ENCODE results near the gene TNFAIP8. TPM values are rescaled to one million over a fixed set of nuclear protein-coding genes. Genes with fewer than 3 reads are reported as not detected.

Gene TNFAIP8
- total and polyA plus RNA-seq, 9 of the 15 experiments (the other 6 are each of a cell fraction or from before 2014, with no cell fraction given), result 29.9 to 52.2 (median 44.8) TPM

DNA sequence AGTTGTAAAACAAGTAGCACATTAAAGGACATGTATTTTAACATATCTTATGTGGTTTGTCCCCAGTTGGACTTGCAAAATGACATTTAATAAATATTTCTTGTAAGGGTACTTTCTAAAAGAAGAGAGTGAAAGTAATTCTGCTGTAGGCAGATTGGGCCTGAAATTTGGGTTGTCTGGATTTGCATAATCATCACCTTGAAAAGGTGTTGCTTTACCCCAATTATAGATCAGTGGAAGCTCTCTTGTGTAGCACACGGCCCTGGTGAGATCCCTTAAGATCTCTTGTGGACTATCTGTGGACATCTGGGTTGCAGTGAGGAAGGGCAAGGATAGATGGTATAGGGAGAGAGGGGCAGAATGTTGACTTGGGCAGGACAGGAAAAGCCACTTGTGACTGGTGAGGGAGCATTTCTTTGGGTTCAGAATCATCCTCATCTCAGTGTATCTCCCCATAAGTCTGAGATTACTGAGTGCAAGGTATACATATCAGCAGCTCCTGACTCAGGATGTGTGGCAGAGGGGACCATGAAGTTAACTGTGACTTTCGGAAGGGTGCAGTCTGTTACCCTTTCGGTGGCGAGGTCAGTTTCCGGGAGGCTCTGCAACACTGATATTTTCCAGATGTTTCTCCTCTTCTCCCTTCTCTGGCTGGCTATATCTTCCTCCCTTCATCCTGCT lies 2.0 kb upstream of the TNFAIP8 start:
- no peak overlapping the region for H2AFZ ChIP-seq (ENCODE audit: low read depth, low read length)
- peaks cover 43% of the 10 kb centered on the region; the same call in 2 of the 3 replicates for H3K79me2 ChIP-seq (ENCODE audit: control insufficient read depth, insufficient read depth, low read length)
- H3K4me2 ChIP-seq (ENCODE audit: insufficient read depth, low read length), result no peak overlapping the region
- WGBS (ENCODE audit: insufficient coverage, low coverage, missing lambda C conversion rate), result 86% methylated on average over 5 of the region's 5 CpGs
- H3K9ac ChIP-seq (ENCODE audit: insufficient read depth in 1 of 2, low read depth in 2 of 2, low read length in 2 of 2), result no peak overlapping the region
- H3K9me3 ChIP-seq (replicated peaks; ENCODE audit: control insufficient read depth, insufficient read depth, low read depth, low read length), result no peaks in the 10 kb centered on the region
- in situ Hi-C loops (cut with MboI) (no loop called here), intact Hi-C loops (cut with micrococcal nuclease) (no loop called here)
- H3K9me1 ChIP-seq (ENCODE audit: control insufficient read depth, insufficient read depth, low read length), result no peaks in the 10 kb centered on the region
- ChIA-PET CTCF (ENCODE audit: low intra/inter-chr PET ratio) (no interaction called here), POLR2A (interaction anchor here (0.5 to 0.6 kb wide), 2 partner anchors 15 to 33 kb away, joined by 3 to 5 read pairs; no protein-coding TSS in a partner anchor)
- H3K27me3 ChIP-seq (ENCODE audit: control insufficient read depth in 2 of 2, insufficient read depth in 2 of 2, low read length in 2 of 2), result no peaks in the 10 kb centered on the region
- no peaks in the 10 kb centered on the region; the same call in 2 of the 3 replicates for H3K36me3 ChIP-seq (ENCODE audit: control insufficient read depth, insufficient read depth, low read length)
- H3K4me3 ChIP-seq, result no peak overlapping the region
- no peaks in the 10 kb centered on the region for H4K20me1 ChIP-seq (replicated peaks; ENCODE audit: control insufficient read depth, insufficient read depth, low read length)
- H3K4me1 ChIP-seq (replicated peaks in 1 of 2; ENCODE audit: control insufficient read depth in 2 of 2, insufficient read depth in 2 of 2, low read length in 2 of 2), result peaks cover 0 to 22% of the 10 kb centered on the region in 2 experiments; a peak in 4 of 5 replicates
- no peak for FAIRE-seq
- DNase-seq (ENCODE audit: extremely low read depth in 1 of 4, low spot score in 3 of 4), result no peak
- H3K27ac ChIP-seq (ENCODE audit: extremely low read depth, low read depth, low read length), result no peak overlapping the region
- no TSS peak for BruUV-seq (replicated peaks)
- ATAC-seq, result no peak
- TF ChIP-seq, protein P1, sequence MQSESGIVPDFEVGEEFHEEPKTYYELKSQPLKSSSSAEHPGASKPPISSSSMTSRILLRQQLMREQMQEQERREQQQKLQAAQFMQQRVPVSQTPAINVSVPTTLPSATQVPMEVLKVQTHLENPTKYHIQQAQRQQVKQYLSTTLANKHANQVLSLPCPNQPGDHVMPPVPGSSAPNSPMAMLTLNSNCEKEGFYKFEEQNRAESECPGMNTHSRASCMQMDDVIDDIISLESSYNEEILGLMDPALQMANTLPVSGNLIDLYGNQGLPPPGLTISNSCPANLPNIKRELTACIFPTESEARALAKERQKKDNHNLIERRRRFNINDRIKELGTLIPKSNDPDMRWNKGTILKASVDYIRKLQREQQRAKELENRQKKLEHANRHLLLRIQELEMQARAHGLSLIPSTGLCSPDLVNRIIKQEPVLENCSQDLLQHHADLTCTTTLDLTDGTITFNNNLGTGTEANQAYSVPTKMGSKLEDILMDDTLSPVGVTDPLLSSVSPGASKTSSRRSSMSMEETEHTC (IDR thresholded peaks at IDR 0.05), result no peak
- TF ChIP-seq RBM25 (IDR thresholded peaks at IDR 0.05; ENCODE audit: low read depth, low read length, severe bottlenecking) (no peak), ILF3 (IDR thresholded peaks at IDR 0.05; ENCODE audit: borderline replicate concordance) (no peak), GATAD2A (IDR thresholded peaks at IDR 0.05) (no peak), SAFB (IDR thresholded peaks at IDR 0.05; ENCODE audit: borderline replicate concordance, low read depth, low read length) (no peak), ZKSCAN3 (CRISPR knock-in tag; IDR thresholded peaks at IDR 0.05) (no peak), TCF7 (IDR thresholded peaks at IDR 0.05; ENCODE audit: borderline replicate concordance) (no peak), ZNF324 (CRISPR knock-in tag; IDR thresholded peaks at IDR 0.05) (no peak), XRCC3 (IDR thresholded peaks at IDR 0.05) (no peak), TEAD4 (IDR thresholded peaks at IDR 0.05; ENCODE audit: low read length) (no peak), TEAD4 (CRISPR knock-in tag; IDR thresholded peaks at IDR 0.05; ENCODE audit: borderline replicate concordance) (no peak)
- TF ChIP-seq, protein P2, sequence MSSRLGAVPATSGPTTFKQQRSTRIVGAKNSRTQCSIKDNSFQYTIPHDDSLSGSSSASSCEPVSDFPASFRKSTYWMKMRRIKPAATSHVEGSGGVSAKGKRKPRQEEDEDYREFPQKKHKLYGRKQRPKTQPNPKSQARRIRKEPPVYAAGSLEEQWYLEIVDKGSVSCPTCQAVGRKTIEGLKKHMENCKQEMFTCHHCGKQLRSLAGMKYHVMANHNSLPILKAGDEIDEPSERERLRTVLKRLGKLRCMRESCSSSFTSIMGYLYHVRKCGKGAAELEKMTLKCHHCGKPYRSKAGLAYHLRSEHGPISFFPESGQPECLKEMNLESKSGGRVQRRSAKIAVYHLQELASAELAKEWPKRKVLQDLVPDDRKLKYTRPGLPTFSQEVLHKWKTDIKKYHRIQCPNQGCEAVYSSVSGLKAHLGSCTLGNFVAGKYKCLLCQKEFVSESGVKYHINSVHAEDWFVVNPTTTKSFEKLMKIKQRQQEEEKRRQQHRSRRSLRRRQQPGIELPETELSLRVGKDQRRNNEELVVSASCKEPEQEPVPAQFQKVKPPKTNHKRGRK (tag; IDR thresholded peaks at IDR 0.05), result no peak
- TF ChIP-seq, protein P3, sequence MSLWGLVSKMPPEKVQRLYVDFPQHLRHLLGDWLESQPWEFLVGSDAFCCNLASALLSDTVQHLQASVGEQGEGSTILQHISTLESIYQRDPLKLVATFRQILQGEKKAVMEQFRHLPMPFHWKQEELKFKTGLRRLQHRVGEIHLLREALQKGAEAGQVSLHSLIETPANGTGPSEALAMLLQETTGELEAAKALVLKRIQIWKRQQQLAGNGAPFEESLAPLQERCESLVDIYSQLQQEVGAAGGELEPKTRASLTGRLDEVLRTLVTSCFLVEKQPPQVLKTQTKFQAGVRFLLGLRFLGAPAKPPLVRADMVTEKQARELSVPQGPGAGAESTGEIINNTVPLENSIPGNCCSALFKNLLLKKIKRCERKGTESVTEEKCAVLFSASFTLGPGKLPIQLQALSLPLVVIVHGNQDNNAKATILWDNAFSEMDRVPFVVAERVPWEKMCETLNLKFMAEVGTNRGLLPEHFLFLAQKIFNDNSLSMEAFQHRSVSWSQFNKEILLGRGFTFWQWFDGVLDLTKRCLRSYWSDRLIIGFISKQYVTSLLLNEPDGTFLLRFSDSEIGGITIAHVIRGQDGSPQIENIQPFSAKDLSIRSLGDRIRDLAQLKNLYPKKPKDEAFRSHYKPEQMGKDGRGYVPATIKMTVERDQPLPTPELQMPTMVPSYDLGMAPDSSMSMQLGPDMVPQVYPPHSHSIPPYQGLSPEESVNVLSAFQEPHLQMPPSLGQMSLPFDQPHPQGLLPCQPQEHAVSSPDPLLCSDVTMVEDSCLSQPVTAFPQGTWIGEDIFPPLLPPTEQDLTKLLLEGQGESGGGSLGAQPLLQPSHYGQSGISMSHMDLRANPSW (CRISPR knock-in tag; IDR thresholded peaks at IDR 0.05), result no peak
- TF ChIP-seq, protein P4, sequence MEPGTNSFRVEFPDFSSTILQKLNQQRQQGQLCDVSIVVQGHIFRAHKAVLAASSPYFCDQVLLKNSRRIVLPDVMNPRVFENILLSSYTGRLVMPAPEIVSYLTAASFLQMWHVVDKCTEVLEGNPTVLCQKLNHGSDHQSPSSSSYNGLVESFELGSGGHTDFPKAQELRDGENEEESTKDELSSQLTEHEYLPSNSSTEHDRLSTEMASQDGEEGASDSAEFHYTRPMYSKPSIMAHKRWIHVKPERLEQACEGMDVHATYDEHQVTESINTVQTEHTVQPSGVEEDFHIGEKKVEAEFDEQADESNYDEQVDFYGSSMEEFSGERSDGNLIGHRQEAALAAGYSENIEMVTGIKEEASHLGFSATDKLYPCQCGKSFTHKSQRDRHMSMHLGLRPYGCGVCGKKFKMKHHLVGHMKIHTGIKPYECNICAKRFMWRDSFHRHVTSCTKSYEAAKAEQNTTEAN (CRISPR knock-in tag; IDR thresholded peaks at IDR 0.05), result no peak
- TF ChIP-seq, protein P5, sequence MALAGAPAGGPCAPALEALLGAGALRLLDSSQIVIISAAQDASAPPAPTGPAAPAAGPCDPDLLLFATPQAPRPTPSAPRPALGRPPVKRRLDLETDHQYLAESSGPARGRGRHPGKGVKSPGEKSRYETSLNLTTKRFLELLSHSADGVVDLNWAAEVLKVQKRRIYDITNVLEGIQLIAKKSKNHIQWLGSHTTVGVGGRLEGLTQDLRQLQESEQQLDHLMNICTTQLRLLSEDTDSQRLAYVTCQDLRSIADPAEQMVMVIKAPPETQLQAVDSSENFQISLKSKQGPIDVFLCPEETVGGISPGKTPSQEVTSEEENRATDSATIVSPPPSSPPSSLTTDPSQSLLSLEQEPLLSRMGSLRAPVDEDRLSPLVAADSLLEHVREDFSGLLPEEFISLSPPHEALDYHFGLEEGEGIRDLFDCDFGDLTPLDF (CRISPR knock-in tag; IDR thresholded peaks at IDR 0.05), result no peak
